ENCODE results near the gene LDLRAD2. TPM values are rescaled to one million over a fixed set of nuclear protein-coding genes. Genes with fewer than 3 reads are reported as not detected.

The LDLRAD2 gene
- total and polyA plus RNA-seq, 10 of the 15 experiments (the other 5 are each of a cell fraction or from before 2014, with no cell fraction given): 0.04 to 0.23 (median 0.11) TPM; not detected in 7

- H4K20me1 ChIP-seq (ENCODE audit: control insufficient read depth, insufficient read depth): no peaks in the 10 kb centered on the region
- no peak for TF ChIP-seq RAD51 (IDR thresholded peaks at IDR 0.05)
- no peak for TF ChIP-seq MEF2A (IDR thresholded peaks at IDR 0.05; ENCODE audit: insufficient read depth, low read depth, low read length)
- TF ChIP-seq TARDBP (IDR thresholded peaks at IDR 0.05; ENCODE audit: borderline replicate concordance): no peak
- TF ChIP-seq CEBPZ (IDR thresholded peaks at IDR 0.05; ENCODE audit: low read depth, low read length): no peak
- no peak for TF ChIP-seq NBN (IDR thresholded peaks at IDR 0.05)
- TF ChIP-seq ZNF622 (IDR thresholded peaks at IDR 0.05): no peak
- no peak for TF ChIP-seq EP300 (IDR thresholded peaks at IDR 0.05; ENCODE audit: borderline replicate concordance in 1 of 2, control insufficient read depth in 1 of 2, low read depth in 2 of 2, low read length in 2 of 2)
- no peak for TF ChIP-seq BCL11A (IDR thresholded peaks at IDR 0.05; ENCODE audit: low read depth, low read length)
- no peak for TF ChIP-seq CREM (IDR thresholded peaks at IDR 0.05; ENCODE audit: low read depth)
- no peak for TF ChIP-seq SUZ12 (IDR thresholded peaks at IDR 0.05; ENCODE audit: unreplicated experiment)
- no peak for TF ChIP-seq HDAC6 (IDR thresholded peaks at IDR 0.05; ENCODE audit: unreplicated experiment)
- TF ChIP-seq ZNF274 (IDR thresholded peaks at IDR 0.05; ENCODE audit: insufficient read depth, insufficient read length): no peak
- TF ChIP-seq SREBF1 (IDR thresholded peaks at IDR 0.05; ENCODE audit: low read length): no peak
- TF ChIP-seq MAX (IDR thresholded peaks at IDR 0.05; ENCODE audit: low read depth, low read length): no peak
- no peak for TF ChIP-seq CHD4 (IDR thresholded peaks at IDR 0.05)
- no peak for TF ChIP-seq NR2C1 (IDR thresholded peaks at IDR 0.05)
- intact Hi-C loops (cut with micrococcal nuclease; ENCODE audit: unreplicated experiment): no loop called here
- no peaks in the 10 kb centered on the region for H3K36me3 ChIP-seq (ENCODE audit: control insufficient read depth in 2 of 2, insufficient read depth in 2 of 2, low read length in 1 of 2)
- no TSS peak for BruUV-seq (replicated peaks)
- SMC1A ChIA-PET (ENCODE audit: uncharacterized antibody, unreplicated experiment): no interaction called here
- H3K27ac ChIP-seq (ENCODE audit: control insufficient read depth, insufficient read depth): no peak overlapping the region
- H3K4me2 ChIP-seq (ENCODE audit: control insufficient read depth, insufficient read depth): no peak overlapping the region
- in situ Hi-C loops (cut with MboI): no loop called here
- no peaks in the 10 kb centered on the region for H3K27me3 ChIP-seq (replicated peaks in 1 of 2; ENCODE audit: control insufficient read depth in 2 of 2, insufficient read depth in 2 of 2, low read length in 1 of 2)
- FAIRE-seq: no peak
- CTCF ChIA-PET: no interaction called here
- no peaks in the 10 kb centered on the region for H3K4me1 ChIP-seq (ENCODE audit: control insufficient read depth, insufficient read depth, low read length)
- RAD21 ChIA-PET (ENCODE audit: unreplicated experiment): no interaction called here
- H3K9ac ChIP-seq (ENCODE audit: control insufficient read depth, insufficient read depth, low read length): no peak overlapping the region
- no peak overlapping the region for H2AFZ ChIP-seq (ENCODE audit: control insufficient read depth, low read depth, low read length)
- DNase-seq (ENCODE audit: low read depth, low spot score): no peak
- no peaks in the 10 kb centered on the region for H3K79me2 ChIP-seq (ENCODE audit: control insufficient read depth, insufficient read depth, low read length)
- ATAC-seq: no peak
- POLR2A ChIA-PET: no interaction called here
- 87% methylated on average over 13 of the region's 23 CpGs for WGBS (ENCODE audit: insufficient coverage, insufficient replicate concordance, low lambda C conversion rate, missing lambda C conversion rate)
- peaks cover 7% of the 10 kb centered on the region; the same call in 1 of the 3 replicates for H3K9me3 ChIP-seq (replicated peaks; ENCODE audit: control insufficient read depth, insufficient read depth, low read length)
- H3K4me3 ChIP-seq: no peak overlapping the region
Measured at GRCh38 chr1:21830792-21831453, 18.9 kb downstream of the LDLRAD2 start.

Measured in GM12878 (cell line).